Midbrain (tissue), 1 donor: ENCODE measurements around the gene DENND4A.
A peak's percentile ranks its signal among the peaks of the same experiment; 100 is the strongest.
"Not testable (repeated sequence)": the region's sequence is repeated elsewhere in the genome, so short reads cannot be mapped to it uniquely, and the experiment has no call there.

Experiments
- DNase-seq: peaks from one replicate; lab custom pipeline; 2025; lab: John Stamatoyannopoulos, UW

The DENND4A gene

GRCh38 chr15:65632780-65633375 lies 159.2 kb downstream of the DENND4A start:
- DNase-seq: no peak

GRCh38 chr15:65631503-65631902 lies 160.6 kb downstream of the DENND4A start:
- DNase-seq: no peak

GRCh38 chr15:65630760-65631159 lies 161.3 kb downstream of the DENND4A start:
- DNase-seq: no peak

- no peak for DNase-seq
Measured at GRCh38 chr15:65629548-65629947, 162.5 kb downstream of the DENND4A start.

GRCh38 chr15:65626856-65627255 lies 165.2 kb downstream of the DENND4A start:
- DNase-seq: no peak

- DNase-seq: no peak
Measured at GRCh38 chr15:65623103-65623502, 169.0 kb downstream of the DENND4A start.

- DNase-seq: no peak
Measured at GRCh38 chr15:65621638-65622037, 170.5 kb downstream of the DENND4A start, which contains the start of gene SLC24A1. Gene SLC24A1 (plus strand): TSS chr15:65621938. CDS start chr15:65624081, 2,143 bp downstream.

GRCh38 chr15:65620833-65621232 lies 171.3 kb downstream of the DENND4A start:
- no peak for DNase-seq

- DNase-seq: no peak
Measured at GRCh38 chr15:65619626-65620290, 172.3 kb downstream of the DENND4A start.

- no peak for DNase-seq
Measured at GRCh38 chr15:65618560-65619109, 173.5 kb downstream of the DENND4A start.

GRCh38 chr15:65615887-65616286 lies 176.2 kb downstream of the DENND4A start:
- DNase-seq: not testable (repeated sequence)

GRCh38 chr15:65612949-65613744 lies 178.9 kb downstream of the DENND4A start:
- no peak for DNase-seq

GRCh38 chr15:65612616-65612946 lies 179.5 kb downstream of the DENND4A start:
- no peak for DNase-seq

- DNase-seq: no peak
Measured at GRCh38 chr15:65611888-65612615, 180.0 kb downstream of the DENND4A start.

GRCh38 chr15:65610871-65611718 lies 181.0 kb downstream of the DENND4A start, which contains the start of gene INTS14:
Gene INTS14 (minus strand): TSS chr15:65611131. CDS start chr15:65607380, 3,751 bp downstream.
- DNase-seq: peak; percentile 97
